ENCODE measurements around the gene OLFM1.
"Not testable (repeated sequence)": the region's sequence is repeated elsewhere in the genome, so short reads cannot be mapped to it uniquely, and the experiment has no call there.

The OLFM1 gene

DNA sequence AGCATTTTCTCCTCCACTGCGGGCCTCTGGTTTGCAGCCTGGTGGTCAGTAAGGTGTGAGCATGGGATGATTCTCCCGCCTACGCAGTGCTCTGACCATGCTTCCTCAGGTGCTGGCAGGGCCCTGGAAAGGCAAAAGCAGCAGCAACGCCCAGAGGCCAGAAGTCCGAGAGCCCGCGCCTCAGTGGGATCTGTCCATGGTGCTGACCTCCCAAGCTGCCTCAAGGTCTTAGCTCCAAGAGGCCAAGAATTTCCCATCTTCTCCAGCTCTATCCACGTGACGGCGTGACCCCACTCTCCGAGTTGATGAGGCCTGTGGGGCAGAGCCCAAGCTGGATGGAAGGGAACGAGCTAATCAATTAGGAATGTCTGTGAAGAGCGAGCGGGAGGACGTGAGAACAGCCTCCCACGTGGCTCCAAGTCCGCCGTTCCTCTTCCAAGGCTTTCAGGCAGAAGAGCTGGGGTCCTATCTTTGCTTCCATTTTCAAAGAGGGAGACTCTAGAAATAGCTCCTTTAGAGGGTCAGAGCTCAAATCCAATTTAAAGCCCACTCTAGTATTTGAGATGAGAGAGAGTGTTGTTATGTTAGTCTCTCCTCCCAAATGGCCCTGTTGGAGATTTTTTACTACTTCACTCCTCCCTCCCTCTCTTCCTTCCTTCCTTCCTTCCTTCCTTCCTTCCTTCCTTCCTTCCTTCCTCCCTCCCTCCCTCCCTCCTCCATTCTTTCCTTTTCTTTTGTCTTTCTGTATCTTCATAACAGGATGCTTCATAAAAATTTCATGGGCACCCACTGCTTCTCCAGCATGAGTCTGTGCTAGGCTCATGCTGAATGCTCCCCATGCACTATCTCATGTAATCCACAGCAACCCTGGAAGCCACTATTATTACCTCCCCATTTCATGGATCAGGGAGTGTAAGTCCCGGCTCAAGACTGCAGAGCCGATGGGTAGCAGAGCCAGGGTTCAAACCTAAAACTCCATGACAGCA is 69.3 kb downstream of the OLFM1 start:
- no peak for DNase-seq

- no peak for DNase-seq
Measured at GRCh38 chr9:135157856-135158563, 70.5 kb downstream of the OLFM1 start.

DNA sequence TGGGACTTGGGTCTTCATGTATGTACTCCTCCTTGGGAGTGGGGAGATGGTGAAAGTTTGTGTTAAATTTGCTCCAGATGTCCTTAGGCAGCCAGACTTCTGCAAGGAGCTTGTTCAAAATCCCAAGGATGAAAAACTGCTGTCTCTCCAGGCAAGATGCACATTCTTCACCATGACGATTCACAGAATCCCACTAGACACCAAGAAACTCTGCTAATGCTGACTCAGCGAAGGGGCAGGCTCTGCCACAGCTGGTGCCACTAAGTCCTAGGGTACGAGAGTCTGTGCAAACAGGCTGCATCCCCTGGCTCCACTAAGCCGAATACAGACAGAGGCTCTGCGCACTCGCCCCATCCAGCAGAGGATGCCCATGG is 71.1 kb downstream of the OLFM1 start:
- no peak for DNase-seq

DNA sequence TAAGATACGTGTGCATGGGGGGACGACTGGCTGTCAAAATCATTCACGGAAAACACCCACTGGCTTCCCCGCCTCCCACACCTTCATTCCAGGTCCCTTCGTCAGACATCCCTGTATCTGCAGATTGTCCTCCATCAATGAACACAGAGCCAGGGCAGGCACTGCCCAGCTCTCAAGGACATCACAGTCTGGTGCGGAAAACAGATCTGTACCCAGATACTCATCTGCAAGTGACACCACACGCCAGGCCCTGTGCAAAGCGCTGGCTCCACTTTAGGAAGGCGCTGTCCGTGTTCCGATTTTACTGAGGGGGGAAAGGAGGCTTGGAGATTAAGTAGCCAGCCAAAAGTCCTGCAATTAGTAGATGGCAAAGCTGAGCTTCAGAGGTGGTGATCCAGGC is 72.3 kb downstream of the OLFM1 start:
- DNase-seq = no peak

GRCh38 chr9:135160862-135161261 is 73.4 kb downstream of the OLFM1 start:
- DNase-seq = no peak

GRCh38 chr9:135162599-135162998 is 75.1 kb downstream of the OLFM1 start:
- not testable (repeated sequence) for DNase-seq

DNA sequence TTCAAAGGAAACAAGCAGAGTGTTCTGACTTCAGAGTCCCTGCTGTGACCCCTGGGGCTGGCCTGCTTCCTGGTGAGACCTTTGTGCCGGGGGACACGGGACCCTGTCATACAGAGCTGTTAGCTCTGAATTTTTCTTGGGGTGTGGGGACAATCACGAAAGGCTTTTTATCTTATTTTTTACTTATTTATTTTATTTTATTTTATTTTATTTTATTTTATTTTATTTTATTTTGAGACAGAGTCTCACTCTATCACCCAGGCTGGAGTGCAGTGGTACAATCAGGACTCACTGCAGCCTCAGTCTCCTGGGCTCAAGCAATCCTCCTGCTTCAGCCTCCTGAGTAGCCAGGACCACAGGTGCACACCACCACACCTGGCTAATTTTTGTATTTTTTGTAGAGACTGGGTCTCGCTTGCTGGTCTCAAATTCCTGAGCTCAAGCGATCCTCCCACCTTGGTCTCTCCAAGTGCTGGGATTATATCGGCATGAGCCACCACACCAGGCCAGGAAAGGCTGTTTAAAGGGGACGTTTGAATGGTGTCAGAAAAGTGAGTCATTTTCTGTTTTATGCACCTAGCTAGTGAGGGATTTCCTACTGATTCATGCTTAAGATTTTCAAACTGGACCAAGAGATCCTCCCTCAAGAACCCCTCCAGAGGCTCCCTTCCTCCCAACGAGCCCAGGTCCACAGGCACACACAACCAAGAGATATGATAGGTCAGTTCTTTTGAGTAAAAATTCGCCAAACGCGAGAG is 75.7 kb downstream of the OLFM1 start:
- no peak for DNase-seq

DNA sequence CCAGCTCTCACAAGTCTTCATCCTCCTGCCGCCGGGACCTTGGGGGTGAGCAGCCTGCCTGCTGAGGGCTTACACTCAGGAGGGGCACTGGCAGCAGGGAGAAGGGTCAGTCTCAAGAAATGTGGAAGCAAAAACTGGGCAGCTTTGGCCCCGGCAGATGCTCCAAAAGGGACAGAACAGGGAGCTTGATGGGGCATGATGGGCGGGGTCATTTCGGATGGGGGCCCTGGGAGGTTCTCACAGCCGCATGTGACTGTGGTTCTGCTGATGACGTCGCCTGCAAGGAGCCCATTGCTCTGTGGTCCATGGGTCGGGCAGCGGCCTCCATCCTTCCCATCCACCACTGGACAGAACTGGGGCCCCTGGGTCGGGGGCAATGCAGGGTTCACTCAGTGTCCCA is 76.6 kb downstream of the OLFM1 start:
- DNase-seq = no peak

DNA sequence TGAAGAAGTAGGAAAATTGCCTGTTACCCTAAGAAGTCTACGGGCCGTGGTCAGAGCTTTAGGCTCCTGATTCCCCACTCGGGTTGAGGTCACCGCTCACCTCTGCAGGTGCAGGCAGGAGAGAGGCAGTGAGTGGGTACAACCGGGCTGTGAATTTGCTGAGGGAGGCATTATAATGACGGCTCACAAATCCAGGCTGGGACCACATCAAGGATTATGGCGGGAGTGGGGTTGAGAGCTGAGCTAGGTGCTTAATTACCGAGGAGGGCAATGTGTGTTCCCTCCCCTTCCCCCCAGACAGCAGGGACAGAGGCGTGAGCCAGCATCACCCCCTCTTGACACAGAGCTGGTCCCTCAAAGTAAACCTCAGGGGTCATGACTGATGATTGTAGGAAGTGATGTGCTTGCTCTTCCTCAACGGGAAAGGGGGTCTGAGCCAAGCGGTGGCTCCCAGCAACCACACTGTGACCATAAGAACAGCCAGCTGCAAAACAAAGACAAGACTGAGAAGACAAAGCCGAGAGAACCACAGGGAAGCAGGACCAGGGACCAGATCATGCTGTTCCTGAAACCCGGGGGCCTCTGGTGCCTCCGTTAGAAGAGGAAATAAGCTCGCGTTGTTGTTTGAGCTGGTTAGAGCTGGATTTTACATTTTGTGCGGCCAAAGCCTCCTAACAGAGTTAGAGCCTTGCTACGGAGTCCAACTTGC is 77.7 kb downstream of the OLFM1 start:
- DNase-seq = no peak

DNA sequence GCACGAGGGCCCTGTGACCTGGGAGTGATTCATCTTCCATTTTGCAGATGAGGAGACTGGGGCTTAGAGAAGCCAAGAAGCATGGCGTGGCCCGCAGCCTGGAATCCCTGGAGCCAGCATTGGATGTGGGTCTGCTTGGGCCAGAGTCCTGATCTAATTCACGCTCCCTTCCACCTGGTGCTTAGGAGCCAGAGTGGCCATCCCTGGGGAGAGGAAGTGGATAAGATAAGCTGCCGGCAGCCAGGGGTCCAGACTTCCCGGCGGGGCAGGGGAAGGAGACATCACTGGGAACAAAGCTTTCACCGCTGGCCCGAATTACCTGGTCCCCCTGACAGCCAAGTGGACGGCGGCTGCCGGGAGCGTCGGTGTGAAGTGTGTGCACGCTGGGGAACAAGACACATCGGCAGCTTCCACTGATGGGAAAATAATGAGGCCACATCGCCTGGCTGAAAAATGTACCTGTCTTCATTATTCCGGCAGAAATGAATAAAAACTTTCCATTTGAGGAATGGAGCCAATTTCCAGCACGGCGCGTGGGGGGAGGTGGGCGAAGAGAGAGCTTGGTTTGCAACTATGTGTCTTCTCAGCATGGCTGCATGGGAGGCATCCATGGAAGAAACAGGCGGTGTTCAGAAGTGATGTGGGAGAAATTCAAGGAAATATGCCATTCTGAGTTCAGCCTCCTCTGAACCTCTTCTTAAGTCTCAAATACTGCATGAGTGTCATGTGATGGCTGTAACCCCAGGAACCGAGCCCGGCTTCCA is 78.5 kb downstream of the OLFM1 start:
- peak; percentile 28 for DNase-seq

GRCh38 chr9:135166565-135166964 is 79.1 kb downstream of the OLFM1 start:
- DNase-seq = no peak

DNA sequence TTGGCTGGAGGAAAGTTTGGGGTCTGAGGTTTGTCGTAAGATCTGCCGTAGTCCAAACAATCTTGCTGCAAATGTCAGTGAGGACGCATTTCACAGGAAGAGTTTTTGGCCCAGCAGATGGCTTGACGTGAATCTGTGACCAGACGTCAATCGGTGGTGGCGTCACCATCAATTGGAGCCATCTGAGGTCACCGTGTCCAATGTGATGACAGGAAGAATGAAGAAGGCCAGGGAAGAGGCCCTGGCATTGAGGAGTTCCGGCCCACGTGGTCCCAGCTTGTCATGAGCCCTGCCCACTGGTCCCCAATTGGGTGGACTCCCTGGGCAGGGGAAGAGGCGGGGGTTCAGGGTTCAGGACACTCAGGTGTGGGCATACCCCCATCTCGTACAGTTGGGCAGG is 79.9 kb downstream of the OLFM1 start:
- no peak for DNase-seq

DNA sequence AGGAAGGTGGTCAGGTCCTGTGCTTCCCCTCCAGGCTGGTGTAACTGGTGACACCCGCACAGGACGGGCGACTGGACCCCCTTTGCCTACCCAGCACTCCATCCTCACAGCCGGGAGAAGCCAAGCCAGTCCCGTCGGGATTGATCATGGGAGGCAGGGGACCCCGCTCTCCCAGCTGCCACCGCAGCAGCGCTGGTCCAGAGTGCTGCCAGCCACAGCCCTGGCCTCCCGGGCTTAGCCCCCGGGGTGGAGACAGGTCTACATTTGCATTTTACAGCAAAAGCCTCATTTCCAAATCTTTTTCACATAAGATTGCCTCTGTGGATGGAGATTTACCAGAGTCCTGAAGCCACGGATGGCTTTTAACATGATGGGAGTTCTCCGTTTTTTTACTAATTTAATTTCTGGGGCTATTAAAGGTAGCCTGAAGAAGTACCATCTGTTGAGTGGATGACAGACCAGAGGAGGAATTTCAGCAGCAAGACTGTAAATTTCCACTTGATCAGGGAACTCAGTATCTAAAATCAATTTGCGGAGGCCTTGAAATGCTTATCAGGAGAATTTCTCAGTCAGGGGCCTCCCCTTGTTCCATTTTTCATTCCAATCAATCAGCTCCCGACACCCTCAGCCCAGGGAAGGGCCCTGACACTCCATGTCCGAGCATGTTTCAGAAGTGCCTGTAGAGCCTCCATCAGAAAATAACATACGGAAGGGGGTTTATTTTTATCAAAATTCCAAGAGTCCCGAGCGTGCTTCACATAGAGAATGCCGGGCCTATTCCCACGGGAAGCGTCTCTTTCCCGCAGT is 80.6 kb downstream of the OLFM1 start:
- peak; percentile 43 for DNase-seq

DNA sequence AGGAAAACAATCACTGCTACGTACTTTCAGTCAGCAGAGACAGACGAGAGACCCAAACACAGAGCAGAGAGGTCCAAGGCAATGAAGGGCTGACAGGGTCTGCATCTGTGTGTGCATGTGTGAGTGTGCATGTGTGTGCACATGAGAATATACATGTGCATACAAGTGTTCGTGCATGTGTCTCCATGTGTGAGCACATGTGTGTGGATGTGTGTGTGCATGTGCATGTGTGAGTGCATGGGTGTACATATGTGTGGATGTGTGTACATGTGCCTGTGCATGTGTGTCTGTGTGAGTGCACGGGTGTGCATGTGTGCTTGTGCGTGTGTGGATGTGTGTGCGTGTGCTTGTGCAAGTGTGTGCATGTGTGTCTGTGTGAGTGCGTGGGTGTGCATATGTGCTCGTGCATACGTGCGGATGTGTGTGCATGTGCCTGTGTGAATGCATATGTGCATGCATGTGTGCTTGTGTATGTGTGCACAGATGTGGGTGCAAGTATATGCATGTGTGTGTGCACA is 82.3 kb downstream of the OLFM1 start:
- DNase-seq = no peak

GRCh38 chr9:135170535-135170934 is 83.1 kb downstream of the OLFM1 start:
- DNase-seq = no peak

All from NCI-H82 (cell line).